Measurements from ENCODE around the gene MPDU1.

The MPDU1 gene

DNA sequence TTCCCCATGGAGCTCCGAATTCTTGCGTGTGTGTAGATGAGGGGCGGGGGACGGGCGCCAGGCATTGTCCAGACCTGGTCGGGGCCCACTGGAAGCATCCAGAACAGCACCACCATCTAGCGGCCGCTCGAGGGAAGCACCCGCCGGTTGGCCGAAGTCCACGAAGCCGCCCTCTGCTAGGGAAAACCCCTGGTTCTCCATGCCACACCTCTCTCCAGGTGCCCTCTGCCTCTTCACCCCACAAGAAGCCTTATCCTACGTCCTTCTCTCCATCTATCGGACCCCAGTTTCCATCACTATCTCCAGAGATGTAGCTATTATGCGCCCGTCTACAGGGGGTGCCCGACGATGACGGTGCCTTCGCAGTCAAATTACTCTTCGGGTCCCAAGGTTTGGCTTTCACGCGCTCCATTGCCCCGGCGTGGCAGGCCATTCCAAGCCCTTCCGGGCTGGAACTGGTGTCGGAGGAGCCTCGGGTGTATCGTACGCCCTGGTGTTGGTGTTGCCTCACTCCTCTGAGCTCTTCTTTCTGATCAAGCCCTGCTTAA, 22.6 kb upstream of the MPDU1 start:
- DNase-seq = peak; percentile 69

DNA sequence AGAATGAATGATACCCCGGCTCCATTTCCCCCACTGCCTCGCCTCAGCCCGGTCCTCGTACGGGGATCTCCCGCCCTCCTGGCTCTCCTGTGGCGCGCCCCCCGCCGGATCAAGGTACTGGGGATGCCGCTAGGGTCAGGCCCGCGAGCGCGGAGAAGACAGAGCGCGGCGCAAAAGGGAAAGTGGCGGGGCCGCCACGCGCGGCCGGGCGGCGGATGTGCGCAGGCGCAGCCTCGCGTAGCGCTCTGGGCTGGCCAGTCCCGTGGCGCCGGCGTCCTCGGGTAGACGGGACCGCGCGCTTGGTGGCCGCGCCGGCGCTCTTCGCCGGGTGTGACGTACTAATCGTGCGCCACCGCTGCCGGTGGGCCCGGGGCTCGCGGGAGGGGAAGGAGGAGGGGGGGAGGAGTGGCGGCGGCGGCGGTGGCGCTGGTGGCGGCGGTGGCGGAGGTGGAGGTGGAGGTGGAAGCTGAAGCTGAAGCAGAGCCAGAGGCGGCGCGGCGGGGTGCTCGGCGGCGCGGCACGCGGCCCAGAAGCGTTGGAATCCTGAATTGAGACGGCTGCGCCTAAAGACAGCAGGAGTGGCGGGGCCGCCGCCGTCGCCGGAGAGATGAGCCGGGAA, 22.0 kb upstream of the MPDU1 start, which contains the start of gene SENP3:
Gene SENP3, plus strand, starts transcription at position 331 of the 619 bp plus-strand sequence. CDS start 1,158 bp downstream, outside the sequence.
- peak; percentile 52 for DNase-seq

DNA sequence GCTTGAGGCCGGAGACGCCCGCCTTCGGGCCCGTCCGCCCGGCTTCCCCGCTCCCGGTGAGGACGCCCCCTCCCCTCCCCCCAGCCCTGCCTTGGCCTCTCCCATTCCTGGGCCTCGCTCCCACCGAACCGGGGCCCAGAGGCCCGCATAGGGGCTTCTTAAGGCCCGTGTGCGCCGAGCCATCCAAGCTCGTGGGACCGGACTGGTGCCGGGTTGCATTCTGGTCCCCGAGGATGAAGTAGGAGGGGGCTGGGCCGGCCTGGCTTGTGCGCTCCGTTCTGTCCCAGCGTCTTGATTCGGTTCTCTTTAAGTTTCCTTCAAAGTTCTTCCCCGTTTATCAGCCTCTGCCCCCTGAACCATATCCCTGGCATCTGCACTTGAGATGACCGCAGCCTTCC, 21.4 kb upstream of the MPDU1 start:
- no peak for DNase-seq

DNA sequence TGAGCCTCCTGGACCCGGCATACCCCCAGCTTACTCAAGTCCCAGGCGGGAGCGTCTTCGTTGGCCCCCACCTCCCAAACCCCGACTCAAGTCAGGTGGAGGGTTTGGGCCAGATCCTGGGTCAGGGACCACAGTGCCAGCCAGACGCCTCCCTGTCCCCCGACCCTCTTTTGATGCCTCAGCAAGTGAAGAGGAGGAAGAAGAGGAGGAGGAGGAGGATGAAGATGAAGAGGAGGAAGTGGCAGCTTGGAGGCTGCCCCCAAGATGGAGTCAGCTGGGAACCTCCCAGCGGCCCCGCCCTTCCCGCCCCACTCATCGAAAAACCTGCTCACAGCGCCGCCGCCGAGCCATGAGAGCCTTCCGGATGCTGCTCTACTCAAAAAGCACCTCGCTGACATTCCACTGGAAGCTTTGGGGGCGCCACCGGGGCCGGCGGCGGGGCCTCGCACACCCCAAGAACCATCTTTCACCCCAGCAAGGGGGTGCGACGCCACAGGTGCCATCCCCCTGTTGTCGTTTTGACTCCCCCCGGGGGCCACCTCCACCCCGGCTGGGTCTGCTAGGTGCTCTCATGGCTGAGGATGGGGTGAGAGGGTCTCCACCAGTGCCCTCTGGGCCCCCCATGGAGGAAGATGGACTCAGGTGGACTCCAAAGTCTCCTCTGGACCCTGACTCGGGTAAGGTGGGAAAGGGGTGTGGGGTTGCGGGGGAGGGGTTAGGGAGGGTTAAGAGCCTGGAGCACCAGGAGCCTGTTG, 20.4 kb upstream of the MPDU1 start:
- no peak for DNase-seq

DNA sequence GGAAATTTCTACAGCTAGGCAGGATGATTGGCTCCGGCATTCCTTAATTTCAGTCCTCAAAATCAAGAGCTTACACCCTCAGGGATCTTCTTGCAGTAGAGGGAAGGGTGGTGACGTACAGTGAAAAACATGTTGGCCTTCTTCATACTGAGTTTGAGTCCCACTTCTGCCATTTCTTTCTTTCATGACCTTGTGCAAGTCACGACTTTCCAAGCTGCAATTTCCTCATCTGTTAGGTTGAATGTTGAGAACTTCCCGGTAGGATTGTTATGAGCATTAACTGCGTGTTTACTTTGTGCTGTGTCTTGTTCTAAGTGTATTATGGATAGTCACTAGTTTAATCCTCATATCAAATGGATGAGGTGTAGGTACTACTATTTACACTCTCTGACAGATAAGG, 14.1 kb upstream of the MPDU1 start:
- no peak for DNase-seq

DNA sequence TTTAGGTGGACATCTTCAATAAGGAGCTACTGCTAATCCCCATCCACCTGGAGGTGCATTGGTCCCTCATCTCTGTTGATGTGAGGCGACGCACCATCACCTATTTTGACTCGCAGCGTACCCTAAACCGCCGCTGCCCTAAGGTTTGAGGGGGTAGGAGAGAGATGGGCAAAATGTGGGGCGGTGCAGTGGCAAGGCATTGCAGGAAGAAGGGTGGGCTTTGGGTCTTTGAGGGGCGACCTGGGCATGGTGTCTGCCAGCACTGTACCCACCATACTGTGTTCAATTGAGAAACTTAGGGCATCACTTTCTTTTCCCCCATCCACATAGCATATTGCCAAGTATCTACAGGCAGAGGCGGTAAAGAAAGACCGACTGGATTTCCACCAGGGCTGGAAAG, 13.3 kb upstream of the MPDU1 start:
- DNase-seq = no peak

DNA sequence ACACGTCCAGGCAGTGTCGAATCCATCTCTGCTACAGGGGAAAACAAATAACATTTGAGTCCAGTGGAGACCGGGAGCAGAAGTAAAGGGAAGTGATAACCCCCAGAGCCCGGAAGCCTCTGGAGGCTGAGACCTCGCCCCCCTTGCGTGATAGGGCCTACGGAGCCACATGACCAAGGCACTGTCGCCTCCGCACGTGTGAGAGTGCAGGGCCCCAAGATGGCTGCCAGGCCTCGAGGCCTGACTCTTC, 11.4 kb upstream of the MPDU1 start:
- no peak for DNase-seq

DNA sequence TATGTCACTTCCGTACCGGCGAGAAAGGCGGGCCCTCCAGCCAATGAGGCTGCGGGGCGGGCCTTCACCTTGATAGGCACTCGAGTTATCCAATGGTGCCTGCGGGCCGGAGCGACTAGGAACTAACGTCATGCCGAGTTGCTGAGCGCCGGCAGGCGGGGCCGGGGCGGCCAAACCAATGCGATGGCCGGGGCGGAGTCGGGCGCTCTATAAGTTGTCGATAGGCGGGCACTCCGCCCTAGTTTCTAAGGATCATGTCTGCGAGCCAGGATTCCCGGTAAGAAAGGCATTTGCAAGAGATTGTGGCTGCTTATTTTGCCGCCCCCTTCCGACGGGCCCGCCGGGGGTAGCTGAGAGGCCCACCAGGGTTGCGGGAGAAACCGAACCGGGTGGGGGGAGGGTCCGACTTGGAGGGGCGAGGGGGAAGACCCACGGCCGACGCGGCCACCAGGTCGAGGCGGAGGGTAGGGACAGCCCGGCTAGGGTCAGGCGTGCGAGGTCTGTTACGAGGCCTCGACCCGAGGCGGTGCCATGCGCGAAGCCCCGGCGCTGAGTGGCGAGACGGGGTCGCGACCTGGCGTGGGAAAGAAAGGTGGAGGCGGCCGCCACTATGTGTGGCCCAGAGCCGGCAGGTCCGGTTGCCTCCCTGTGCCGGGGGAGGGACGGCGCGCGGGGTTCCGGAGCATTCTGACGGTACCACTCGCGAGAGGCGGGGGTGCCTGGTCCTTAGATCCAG, 10.9 kb upstream of the MPDU1 start:
- peak; percentile 98 for DNase-seq

DNA sequence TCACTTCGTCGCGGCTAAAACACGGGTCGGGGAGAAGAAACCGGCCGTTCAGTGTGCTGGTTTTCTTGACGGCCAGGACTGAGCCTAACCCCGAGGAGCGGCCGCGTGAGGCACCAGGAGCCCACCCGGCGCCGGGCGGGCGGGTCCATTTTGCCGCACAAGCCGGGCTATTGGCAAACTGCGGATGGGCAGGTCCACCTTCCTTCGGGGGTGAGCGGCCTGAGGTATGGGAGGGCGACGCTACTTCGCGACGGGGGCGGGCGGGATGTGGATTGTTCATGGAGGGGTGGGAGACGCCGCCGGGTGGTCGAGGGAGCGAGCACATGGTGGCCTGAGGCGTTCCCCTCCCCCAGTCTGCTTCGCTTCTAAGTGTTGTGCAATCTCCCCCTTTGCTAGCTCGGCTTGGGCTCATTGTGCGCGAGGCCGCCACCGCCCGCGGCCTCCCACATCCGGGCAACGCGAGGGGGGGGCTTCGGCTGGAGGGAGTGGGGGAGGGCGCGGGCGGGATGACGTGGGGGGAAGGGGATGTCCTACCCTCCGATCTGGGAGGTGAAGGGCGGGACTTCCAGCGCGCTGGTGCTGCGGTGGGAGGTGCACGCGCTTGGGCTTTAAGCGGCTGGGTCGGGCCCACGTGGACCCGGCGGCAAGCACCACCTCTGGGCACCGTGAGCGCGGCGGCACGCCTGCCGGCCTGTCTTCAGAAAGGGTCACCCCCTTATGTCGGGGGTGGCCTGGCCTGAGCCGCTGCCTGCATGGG, 10.2 kb upstream of the MPDU1 start:
- DNase-seq = peak; percentile 79

DNA sequence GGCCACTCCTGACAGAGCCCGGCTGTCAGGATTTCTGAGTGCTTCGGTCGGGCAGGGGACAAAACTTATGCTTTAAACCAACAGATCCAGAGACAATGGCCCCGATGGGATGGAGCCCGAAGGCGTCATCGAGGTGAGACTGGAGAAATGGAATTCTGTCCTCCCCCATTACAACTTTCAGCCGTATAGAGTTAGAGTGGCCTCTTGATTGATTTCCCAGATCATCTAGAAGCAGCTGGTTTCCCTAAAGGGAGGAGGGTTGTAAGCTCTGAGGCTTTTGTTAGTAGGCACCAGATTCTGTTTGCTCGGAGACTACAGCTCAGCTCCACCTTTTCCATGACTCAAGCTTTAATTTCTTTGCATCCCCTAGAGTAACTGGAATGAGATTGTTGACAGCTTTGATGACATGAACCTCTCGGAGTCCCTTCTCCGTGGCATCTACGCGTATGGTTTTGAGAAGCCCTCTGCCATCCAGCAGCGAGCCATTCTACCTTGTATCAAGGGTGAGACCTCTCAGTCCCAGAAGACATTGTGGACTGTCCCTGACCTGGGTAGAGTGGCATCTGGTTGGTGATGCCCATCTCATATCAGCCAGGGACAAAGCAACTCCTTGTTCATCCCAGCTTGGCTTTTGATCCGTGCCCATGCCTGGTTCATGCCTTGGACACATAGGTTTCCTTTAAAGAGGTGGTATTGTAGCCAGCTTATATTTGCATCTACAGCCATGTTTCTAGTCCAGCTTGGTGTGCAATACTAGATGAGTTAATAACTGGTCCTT, 9.3 kb upstream of the MPDU1 start:
- DNase-seq = no peak

DNA sequence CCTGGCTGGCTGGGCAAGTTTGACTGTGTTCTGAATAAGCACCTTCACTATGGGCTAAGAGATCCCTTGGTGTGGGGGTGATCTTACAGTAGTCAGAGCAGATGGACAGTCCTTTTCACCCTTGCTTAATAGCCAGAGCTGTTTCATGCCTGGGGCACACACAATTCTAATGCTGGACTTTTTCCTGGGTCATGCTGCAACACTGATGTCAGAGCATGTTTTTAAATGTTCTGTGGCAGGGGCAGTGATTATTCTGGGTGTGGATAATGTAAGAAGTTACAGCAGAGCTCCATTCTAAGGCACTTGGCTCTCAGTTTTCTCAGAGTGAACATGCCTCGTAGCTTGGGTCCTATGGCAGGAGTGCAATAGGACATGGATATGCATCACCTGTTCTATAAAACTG, 8.2 kb upstream of the MPDU1 start:
- no peak for DNase-seq

DNA sequence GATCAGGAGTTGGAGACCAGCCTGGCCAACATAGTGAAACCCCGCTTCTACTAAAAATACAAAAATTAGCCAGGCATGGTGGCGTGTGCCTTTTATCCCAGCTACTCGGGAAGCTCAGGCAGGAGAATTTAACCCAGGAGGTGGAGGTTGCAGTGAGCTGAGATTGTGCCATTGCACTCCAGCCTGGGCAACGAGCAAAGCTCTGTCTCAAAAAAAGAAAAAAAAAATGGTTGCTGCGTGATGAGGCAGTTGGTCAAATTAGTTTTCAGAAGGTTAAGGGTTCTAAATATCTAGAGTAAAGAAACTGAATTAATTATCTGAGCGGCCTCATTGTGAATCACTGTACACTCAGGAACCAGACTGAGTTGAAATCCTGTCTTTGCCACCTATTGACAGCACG, 7.7 kb upstream of the MPDU1 start:
- no peak for DNase-seq

DNA sequence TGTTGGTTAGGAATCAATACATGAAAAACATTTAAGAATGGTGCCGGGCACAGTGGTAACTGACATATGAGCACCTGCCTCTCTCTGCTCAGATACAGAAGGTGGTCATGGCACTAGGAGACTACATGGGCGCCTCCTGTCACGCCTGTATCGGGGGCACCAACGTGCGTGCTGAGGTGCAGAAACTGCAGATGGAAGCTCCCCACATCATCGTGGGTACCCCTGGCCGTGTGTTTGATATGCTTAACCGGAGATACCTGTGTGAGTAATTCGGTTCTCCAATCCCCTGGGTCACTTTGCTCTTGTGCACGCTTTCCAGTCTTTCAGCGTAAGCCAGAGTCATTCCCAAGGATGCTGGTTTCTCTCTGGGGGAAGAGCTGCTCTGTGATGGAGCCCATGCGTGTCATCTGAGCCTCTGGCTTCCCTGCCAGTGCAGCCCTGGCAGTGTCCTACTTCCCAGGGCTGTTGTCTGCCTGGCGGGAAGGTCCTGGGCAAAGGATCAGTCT, 7.2 kb upstream of the MPDU1 start:
- no peak for DNase-seq

DNA sequence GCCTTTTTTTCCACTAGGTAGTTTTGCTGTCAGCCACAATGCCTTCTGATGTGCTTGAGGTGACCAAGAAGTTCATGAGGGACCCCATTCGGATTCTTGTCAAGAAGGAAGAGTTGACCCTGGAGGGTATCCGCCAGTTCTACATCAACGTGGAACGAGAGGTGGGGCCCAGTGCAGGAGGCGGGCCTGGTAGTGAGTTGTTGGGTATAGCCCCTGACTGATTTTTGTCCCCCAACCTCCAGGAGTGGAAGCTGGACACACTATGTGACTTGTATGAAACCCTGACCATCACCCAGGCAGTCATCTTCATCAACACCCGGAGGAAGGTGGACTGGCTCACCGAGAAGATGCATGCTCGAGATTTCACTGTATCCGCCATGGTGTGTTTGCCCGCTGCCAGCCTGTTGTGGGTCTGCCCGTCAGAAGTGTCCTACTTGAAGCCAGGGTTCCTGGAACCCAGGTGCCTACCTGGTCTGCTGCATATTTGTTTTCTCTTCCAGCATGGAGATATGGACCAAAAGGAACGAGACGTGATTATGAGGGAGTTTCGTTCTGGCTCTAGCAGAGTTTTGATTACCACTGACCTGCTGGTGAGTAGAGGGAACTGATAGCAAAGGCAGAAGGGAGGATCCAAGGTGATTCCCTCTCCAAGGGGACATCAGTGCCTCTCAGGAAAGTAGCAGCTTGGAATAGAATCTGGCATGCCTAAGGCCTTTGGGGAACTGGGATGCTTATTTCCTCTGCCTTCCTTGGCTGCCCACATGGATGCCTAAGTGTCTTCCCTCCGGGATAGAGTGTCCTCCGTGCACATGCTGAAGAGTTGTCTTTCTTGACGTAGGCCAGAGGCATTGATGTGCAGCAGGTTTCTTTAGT, 6.1 kb upstream of the MPDU1 start:
- DNase-seq = no peak

DNA sequence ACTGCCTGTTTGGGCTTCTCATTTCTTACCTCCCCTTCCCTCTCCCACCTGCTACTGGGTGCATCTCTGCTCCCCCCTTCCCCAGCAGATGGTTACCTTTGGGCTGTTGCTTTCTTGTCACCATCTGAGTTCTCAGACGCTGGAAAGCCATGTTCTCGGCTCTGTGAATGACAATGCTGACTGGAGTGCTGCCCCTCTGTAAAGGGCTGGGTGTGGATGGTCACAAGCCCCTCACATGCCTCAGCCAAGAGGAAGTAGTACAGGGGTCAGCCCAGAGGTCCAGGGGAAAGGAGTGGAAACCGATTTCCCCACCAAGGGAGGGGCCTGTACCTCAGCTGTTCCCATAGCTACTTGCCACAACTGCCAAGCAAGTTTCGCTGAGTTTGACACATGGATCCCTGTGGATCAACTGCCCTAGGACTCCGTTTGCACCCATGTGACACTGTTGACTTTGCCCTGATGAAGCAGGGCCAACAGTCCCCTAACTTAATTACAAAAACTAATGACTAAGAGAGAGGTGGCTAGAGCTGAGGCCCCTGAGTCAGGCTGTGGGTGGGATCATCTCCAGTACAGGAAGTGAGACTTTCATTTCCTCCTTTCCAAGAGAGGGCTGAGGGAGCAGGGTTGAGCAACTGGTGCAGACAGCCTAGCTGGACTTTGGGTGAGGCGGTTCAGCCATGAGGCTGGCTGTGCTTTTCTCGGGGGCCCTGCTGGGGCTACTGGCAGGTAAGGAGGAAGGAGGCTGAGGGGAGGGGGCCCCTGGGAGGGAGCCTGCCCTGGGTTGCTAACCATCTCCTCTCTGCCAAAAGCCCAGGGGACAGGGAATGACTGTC, 4.4 kb upstream of the MPDU1 start, which contains the start of gene CD68:
Gene CD68, plus strand, starts transcription at position 638 of the 833 bp plus-strand sequence. Its CDS starts 40 bp downstream, at position 678.
- no peak for DNase-seq

DNA sequence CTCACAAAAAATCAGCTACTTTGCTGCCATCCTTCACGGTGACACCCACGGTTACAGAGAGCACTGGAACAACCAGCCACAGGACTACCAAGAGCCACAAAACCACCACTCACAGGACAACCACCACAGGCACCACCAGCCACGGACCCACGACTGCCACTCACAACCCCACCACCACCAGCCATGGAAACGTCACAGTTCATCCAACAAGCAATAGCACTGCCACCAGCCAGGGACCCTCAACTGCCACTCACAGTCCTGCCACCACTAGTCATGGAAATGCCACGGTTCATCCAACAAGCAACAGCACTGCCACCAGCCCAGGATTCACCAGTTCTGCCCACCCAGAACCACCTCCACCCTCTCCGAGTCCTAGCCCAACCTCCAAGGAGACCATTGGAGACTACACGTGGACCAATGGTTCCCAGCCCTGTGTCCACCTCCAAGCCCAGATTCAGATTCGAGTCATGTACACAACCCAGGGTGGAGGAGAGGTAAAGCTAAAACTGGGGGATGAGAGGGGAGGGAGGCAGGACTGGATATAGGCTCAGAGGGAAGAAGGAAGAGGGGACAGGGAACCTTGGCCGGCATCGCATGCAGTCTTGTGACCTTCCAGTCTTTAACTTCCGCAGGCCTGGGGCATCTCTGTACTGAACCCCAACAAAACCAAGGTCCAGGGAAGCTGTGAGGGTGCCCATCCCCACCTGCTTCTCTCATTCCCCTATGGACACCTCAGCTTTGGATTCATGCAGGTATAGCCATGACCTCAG, 3.6 kb upstream of the MPDU1 start:
- DNase-seq = no peak

DNA sequence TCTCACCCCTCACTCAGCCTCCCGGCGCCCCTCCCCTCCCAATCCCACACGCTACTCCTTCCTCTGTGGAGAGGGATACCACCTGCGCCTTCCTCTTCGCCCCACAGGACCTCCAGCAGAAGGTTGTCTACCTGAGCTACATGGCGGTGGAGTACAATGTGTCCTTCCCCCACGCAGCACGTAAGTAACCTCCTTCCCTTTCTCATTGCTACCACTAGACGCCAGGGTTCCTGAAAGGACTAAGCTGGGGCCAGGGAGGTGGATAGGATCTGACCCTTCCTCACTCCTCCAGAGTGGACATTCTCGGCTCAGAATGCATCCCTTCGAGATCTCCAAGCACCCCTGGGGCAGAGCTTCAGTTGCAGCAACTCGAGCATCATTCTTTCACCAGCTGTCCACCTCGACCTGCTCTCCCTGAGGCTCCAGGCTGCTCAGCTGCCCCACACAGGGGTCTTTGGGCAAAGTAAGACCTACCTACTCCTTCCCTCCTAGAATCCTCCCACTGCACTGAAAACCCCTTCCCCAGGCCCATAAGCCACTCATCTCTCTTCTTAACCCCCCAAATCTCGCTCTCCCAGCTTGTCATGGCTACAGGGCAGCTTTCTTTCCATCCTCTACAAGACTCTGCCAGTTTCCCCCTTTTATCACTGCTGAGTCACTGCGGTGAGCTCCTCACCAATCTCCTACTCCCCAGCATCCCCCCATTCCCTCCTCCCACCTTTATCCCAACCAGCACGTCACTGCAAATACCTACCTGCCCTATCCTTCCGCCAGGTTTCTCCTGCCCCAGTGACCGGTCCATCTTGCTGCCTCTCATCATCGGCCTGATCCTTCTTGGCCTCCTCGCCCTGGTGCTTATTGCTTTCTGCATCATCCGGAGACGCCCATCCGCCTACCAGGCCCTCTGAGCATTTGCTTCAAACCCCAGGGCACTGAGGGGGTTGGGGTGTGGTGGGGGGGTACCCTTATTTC, 2.8 kb upstream of the MPDU1 start:
- no peak for DNase-seq

Measured in DMS79 (cell line).